ENCODE data around the gene ABCF3.
A peak's percentile ranks its signal among the peaks of the same experiment; 100 is the strongest.

ABCF3 gene

DNA sequence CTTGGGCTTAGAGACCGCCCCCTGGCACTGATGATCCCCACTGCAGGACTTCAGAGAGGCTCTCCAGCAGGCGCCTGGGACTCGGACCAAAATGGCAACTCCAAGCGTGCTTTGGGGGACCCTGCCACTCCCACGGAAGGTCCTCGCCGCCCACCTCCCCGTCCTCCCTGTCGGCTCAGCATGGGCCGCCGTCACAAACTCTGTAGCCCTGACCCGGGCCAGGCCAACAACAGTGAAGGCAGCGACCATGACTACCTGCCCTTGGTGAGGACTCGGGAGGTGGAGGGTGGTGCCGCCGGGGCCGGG is 55.1 kb downstream of the ABCF3 start:
- no peak for DNase-seq (ENCODE audit: low read depth)
- TF ChIP-seq, protein P1, sequence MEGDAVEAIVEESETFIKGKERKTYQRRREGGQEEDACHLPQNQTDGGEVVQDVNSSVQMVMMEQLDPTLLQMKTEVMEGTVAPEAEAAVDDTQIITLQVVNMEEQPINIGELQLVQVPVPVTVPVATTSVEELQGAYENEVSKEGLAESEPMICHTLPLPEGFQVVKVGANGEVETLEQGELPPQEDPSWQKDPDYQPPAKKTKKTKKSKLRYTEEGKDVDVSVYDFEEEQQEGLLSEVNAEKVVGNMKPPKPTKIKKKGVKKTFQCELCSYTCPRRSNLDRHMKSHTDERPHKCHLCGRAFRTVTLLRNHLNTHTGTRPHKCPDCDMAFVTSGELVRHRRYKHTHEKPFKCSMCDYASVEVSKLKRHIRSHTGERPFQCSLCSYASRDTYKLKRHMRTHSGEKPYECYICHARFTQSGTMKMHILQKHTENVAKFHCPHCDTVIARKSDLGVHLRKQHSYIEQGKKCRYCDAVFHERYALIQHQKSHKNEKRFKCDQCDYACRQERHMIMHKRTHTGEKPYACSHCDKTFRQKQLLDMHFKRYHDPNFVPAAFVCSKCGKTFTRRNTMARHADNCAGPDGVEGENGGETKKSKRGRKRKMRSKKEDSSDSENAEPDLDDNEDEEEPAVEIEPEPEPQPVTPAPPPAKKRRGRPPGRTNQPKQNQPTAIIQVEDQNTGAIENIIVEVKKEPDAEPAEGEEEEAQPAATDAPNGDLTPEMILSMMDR (IDR thresholded peaks at IDR 0.05; ENCODE audit: control insufficient read depth, insufficient read depth, low read depth, low read length, missing control alignments), result no peak
- H3K4me3 ChIP-seq (ENCODE audit: control insufficient read depth, low read depth, low read length), result no peak overlapping the region

DNA sequence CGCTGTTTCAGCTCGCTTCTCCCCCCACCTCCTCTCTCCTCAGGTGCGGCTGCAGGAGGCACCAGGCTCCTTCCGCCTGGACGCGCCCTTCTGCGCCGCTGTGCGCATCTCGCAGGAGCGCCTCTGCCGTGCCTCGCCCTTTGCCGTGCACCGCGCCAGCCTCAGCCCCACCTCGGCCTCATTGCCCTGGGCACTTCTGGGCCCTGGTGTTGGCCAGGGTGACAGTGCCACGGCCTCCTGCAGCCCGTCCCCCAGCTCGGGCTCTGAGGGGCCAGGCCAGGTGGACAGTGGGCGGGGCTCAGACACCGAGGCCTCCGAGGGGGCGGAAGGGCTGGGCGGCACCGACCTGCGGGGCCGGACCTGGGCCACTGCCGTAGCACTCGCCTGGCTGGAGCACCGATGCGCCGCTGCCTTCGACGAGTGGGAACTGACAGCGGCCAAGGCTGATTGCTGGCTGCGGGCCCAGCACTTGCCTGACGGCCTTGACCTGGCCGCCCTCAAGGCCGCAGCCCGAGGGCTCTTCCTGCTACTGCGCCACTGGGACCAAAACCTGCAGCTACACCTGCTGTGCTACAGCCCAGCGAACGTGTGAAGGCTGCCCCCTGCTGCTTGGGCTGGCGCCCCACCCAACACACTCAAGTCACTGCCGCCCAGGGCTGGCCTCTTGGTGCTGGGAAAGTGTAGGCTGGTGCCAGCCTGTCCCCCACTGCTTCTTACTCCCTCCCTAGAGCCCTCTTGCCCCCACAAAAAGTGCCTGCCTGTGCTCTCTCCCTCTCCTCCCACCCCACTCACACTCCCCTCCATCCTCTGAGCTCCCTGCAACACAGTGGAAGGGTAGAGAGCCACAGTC is 55.7 kb downstream of the ABCF3 start:
- no peak for DNase-seq (ENCODE audit: low read depth)
- no peak overlapping the region for H3K4me3 ChIP-seq (ENCODE audit: control insufficient read depth, low read depth, low read length)
- TF ChIP-seq, protein P1 (IDR thresholded peaks at IDR 0.05; ENCODE audit: control insufficient read depth, insufficient read depth, low read depth, low read length, missing control alignments), result peak; percentile 49

DNA sequence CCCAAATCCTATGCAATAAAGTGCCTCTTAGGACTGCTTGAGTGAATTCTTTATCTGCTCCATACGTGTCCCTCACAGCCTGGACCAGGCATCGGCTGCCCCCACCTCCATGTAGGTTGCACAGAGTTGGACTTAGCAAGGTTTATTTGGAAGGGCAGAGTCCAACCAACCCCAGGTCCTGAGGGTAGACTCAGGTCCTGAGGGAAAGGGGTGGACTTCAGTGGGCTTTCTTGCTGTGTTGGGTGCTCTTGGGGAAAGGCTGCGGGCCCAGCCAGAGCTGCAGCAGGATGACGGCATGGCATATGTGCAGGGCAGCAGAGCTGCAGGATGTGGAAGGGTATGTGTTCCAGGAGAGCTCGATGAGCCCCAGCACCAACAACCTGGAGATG is 56.3 kb downstream of the ABCF3 start:
- no peak for DNase-seq (ENCODE audit: low read depth)
- H3K4me3 ChIP-seq (ENCODE audit: control insufficient read depth, low read depth, low read length), result no peak overlapping the region
- TF ChIP-seq, protein P1 (IDR thresholded peaks at IDR 0.05; ENCODE audit: control insufficient read depth, insufficient read depth, low read depth, low read length, missing control alignments), result no peak

Data from AG09309 (cell line).